HUDEP-2 (cell line): ENCODE measurements around the gene PGAM1.
"Not testable (repeated sequence)": the region's sequence is repeated elsewhere in the genome, so short reads cannot be mapped to it uniquely, and the experiment has no call there.

Experiments used
- DNase-seq, 76 experiments: peaks; one replicate each; lab custom pipeline; 2025; ENCODE audit not compliant: unreplicated experiment in 76 of 76; lab: John Stamatoyannopoulos, UW

Gene PGAM1

GRCh38 chr10:97425964-97426775 is at the start of gene PGAM1:
TSS of gene PGAM1 (plus strand) at chr10:97426191. CDS start at chr10:97426308, 117 bp downstream.
- DNase-seq: peak in 75 of 76 experiments; percentile 18 to 97 (median 91)

GRCh38 chr10:97376413-97376812 is 49.6 kb upstream of the PGAM1 start:
- DNase-seq: no peak

- no peak for DNase-seq
These were observed 46.8 kb upstream of the PGAM1 start for GRCh38 chr10:97378933-97379921.

- no peak for DNase-seq
These were observed 45.5 kb upstream of the PGAM1 start for GRCh38 chr10:97380516-97380915.

GRCh38 chr10:97381626-97382025 is 44.4 kb upstream of the PGAM1 start:
- DNase-seq: no peak

GRCh38 chr10:97383159-97383558 is 42.8 kb upstream of the PGAM1 start:
- no peak for DNase-seq

GRCh38 chr10:97384156-97384555 is 41.8 kb upstream of the PGAM1 start:
- DNase-seq: no peak

- DNase-seq: no peak
These were observed 41.4 kb upstream of the PGAM1 start for GRCh38 chr10:97384641-97385040.

GRCh38 chr10:97385565-97385964 is 40.4 kb upstream of the PGAM1 start:
- no peak for DNase-seq

GRCh38 chr10:97388152-97388551 is 37.8 kb upstream of the PGAM1 start:
- no peak for DNase-seq

GRCh38 chr10:97390091-97390490 is 35.9 kb upstream of the PGAM1 start:
- DNase-seq: no peak

GRCh38 chr10:97393034-97393573 is 32.9 kb upstream of the PGAM1 start:
- DNase-seq: no peak

- no peak for DNase-seq
These were observed 29.9 kb upstream of the PGAM1 start for GRCh38 chr10:97396056-97396455.

GRCh38 chr10:97399843-97400545 is 26.0 kb upstream of the PGAM1 start:
- DNase-seq: peak in 21 of 76 experiments; percentile 4 to 46 (median 19)

GRCh38 chr10:97400665-97401454 is 25.1 kb upstream of the PGAM1 start, which contains the start of gene RRP12:
TSS of gene RRP12 (minus strand) at chr10:97401340. CDS start at chr10:97401231, 109 bp downstream.
- peak in 75 of 76 experiments; percentile 26 to 95 (median 83) for DNase-seq

GRCh38 chr10:97401455-97401919 is 24.5 kb upstream of the PGAM1 start:
- DNase-seq: no peak

- DNase-seq: no peak
These were observed 21.9 kb upstream of the PGAM1 start for GRCh38 chr10:97404044-97404443.

- DNase-seq: no peak
These were observed 19.9 kb upstream of the PGAM1 start for GRCh38 chr10:97406064-97406463.

- DNase-seq: not testable (repeated sequence)
These were observed 19.5 kb upstream of the PGAM1 start for GRCh38 chr10:97406483-97406882.
